ENCODE measurements around the gene CXCL1. TPM values are rescaled to one million over a fixed set of nuclear protein-coding genes. Genes with fewer than 3 reads are reported as not detected.

CXCL1 gene
- polyA plus RNA-seq, 3 donors: 1.7 to 4.4 (median 3.5) TPM

GRCh38 chr4:73856518-73856917 lies 12.7 kb upstream of the CXCL1 start:
- H3K9me3 Mint-ChIP-seq: peaks cover 0 to 3% (median 0%) of the 10 kb centered on the region in 7 donors
- H3K27me3 Mint-ChIP-seq (ENCODE audit: low read depth in 3 of 3): peaks cover 7 to 16% (median 14%) of the 10 kb centered on the region in 3 donors
- no peak overlapping the region for H2AFZ ChIP-seq (ENCODE audit: insufficient read depth, low read depth, low read length, poor library complexity, severe bottlenecking)
- H3K27ac ChIP-seq (ENCODE audit: low read depth in 1 of 2, low read length in 2 of 2): no peak overlapping the region
- H3K4me2 ChIP-seq (replicated peaks; ENCODE audit: extremely low read depth, low read length, poor library complexity, severe bottlenecking): no peak overlapping the region
- peaks cover 11 to 14% of the 10 kb centered on the region in 2 donors for H3K4me1 ChIP-seq (ENCODE audit: control insufficient read depth in 1 of 2, insufficient read depth in 2 of 2, low read length in 2 of 2)
- H3K9me3 ChIP-seq (replicated peaks in 1 of 2; ENCODE audit: control insufficient read depth in 1 of 2, insufficient read depth in 1 of 2, low read length in 2 of 2): no peaks in the 10 kb centered on the region
- H3K36me3 ChIP-seq (replicated peaks in 1 of 2; ENCODE audit: control insufficient read depth in 1 of 2, insufficient read depth in 2 of 2, low read length in 2 of 2): no peaks in the 10 kb centered on the region
- H3K27me3 ChIP-seq (ENCODE audit: control insufficient read depth in 2 of 2, insufficient read depth in 2 of 2, low read length in 2 of 2): peaks cover 3 to 10% of the 10 kb centered on the region in 2 donors
- intact Hi-C loops (cut with micrococcal nuclease): no loop called here
- H4K20me1 ChIP-seq (ENCODE audit: insufficient read depth, low read length): no peaks in the 10 kb centered on the region
- H3K27ac Mint-ChIP-seq: no peak overlapping the region
- no peaks in the 10 kb centered on the region for H3K36me3 Mint-ChIP-seq
- TF ChIP-seq CTCF (IDR thresholded peaks at IDR 0.05): no peak
- no peak for DNase-seq
- no peak overlapping the region for H3K4me3 Mint-ChIP-seq
- H3K4me3 ChIP-seq (replicated peaks in 1 of 3; ENCODE audit: low read depth in 2 of 3, low read length in 3 of 3): no peak overlapping the region
- no peaks in the 10 kb centered on the region for H3K79me2 ChIP-seq (ENCODE audit: insufficient read depth, low read length)
- peaks cover 20% of the 10 kb centered on the region for H3K4me1 Mint-ChIP-seq
- H3K9ac ChIP-seq (ENCODE audit: insufficient read depth, low read length, poor library complexity, severe bottlenecking): no peak overlapping the region

- no peak overlapping the region for H3K4me2 ChIP-seq (replicated peaks; ENCODE audit: extremely low read depth, low read length, poor library complexity, severe bottlenecking)
- intact Hi-C loops (cut with micrococcal nuclease): no loop called here
Measured at GRCh38 chr4:73859614-73860088, 9.5 kb upstream of the CXCL1 start.

More at GRCh38 chr4:73859614-73860088, 9.5 kb upstream of the CXCL1 start:
- Mint-ChIP-seq H3K4me1 (peaks cover 4% of the 10 kb centered on the region), H3K4me3 (no peak overlapping the region), H3K27ac (no peak overlapping the region), H3K36me3 (no peaks in the 10 kb centered on the region), H3K27me3 (ENCODE audit: low read depth in 3 of 3) (peaks cover 0 to 2% (median 2%) of the 10 kb centered on the region in 3 donors), H3K9me3 (peaks cover 0 to 3% (median 0%) of the 10 kb centered on the region in 7 donors)
- no peak overlapping the region for H3K27ac ChIP-seq (ENCODE audit: low read depth in 1 of 2, low read length in 2 of 2)
- H2AFZ ChIP-seq (ENCODE audit: insufficient read depth, low read depth, low read length, poor library complexity, severe bottlenecking): no peak overlapping the region
- H3K9ac ChIP-seq (ENCODE audit: insufficient read depth, low read length, poor library complexity, severe bottlenecking): no peak overlapping the region
- no peaks in the 10 kb centered on the region for H3K36me3 ChIP-seq (replicated peaks in 1 of 2; ENCODE audit: control insufficient read depth in 1 of 2, insufficient read depth in 2 of 2, low read length in 2 of 2)
- peaks cover 0 to under 1% of the 10 kb centered on the region in 2 donors for H3K27me3 ChIP-seq (ENCODE audit: control insufficient read depth in 2 of 2, insufficient read depth in 2 of 2, low read length in 2 of 2)
- no peaks in the 10 kb centered on the region for H3K79me2 ChIP-seq (ENCODE audit: insufficient read depth, low read length)
- no peak overlapping the region for H3K4me3 ChIP-seq (replicated peaks in 1 of 3; ENCODE audit: low read depth in 2 of 3, low read length in 3 of 3)
- no peak for DNase-seq
- peaks cover 0 to 1% of the 10 kb centered on the region in 2 donors for H3K4me1 ChIP-seq (ENCODE audit: control insufficient read depth in 1 of 2, insufficient read depth in 2 of 2, low read length in 2 of 2)
- H4K20me1 ChIP-seq (ENCODE audit: insufficient read depth, low read length): no peaks in the 10 kb centered on the region
- no peaks in the 10 kb centered on the region for H3K9me3 ChIP-seq (replicated peaks in 1 of 2; ENCODE audit: control insufficient read depth in 1 of 2, insufficient read depth in 1 of 2, low read length in 2 of 2)
- no peak for TF ChIP-seq CTCF (IDR thresholded peaks at IDR 0.05)
